Stimulated activated CD8-positive, alpha-beta memory T cell treated with anti-CD3 and anti-CD28 coated beads, Interleukin-4, amount 100 ng/mL, for 1 hour (primary cell): ENCODE measurements around the gene S100A5.
"Not testable (repeated sequence)": the region's sequence is repeated elsewhere in the genome, so short reads cannot be mapped to it uniquely, and the experiment has no call there.

Experiments used
- DNase-seq, 2 donors: peaks; one replicate each; pipeline ENCODE4 v3.0.0-alpha.2; 2020; ENCODE audit warnings: low read depth in 2 of 2, low spot score in 1 of 2

Gene S100A5

DNA sequence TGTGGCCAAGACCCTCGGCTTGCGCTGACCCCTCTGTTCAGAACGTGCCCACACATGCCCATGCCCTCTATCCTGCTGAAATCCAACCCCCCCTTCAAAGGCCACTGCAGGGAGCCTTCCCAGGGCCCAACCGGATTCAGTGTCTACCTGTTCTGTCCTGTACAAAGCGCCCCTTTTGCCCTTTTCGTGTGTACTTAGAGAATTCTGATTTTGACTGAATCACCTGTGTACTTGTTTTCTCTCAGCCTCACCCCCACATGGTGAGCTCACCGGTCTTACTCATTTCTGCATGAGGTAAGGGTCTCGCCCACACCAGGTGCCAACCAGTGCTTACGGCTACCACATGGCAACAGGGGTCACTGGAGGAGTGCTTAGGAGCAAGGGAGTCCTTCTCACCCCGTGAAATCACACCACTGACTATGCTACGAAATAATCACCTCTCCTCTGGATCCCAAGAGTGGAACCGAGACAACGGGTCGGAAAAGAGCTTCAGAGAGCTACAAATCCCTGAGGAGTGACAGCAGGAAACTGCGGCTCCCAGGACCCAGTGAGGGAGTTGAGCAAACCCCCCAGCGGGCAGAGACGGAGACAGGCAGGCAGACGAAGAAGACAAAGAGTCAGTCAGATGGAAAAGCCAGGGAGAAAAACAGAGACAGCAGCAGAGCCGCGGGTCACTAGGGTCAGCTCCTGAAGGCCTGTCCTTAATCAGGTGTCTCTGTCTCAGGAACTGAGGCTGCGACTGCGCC, 27.1 kb upstream of the S100A5 start:
- DNase-seq = no peak

GRCh38 chr1:153566414-153567371, 26.0 kb upstream of the S100A5 start:
- peak; percentile 47 to 78 for DNase-seq

GRCh38 chr1:153565529-153566374, 25.0 kb upstream of the S100A5 start, which contains the start of gene S100A2:
TSS of gene S100A2 (minus strand) at chr1:153565844. CDS start at chr1:153563877, 1,967 bp downstream.
- DNase-seq = no peak

DNA sequence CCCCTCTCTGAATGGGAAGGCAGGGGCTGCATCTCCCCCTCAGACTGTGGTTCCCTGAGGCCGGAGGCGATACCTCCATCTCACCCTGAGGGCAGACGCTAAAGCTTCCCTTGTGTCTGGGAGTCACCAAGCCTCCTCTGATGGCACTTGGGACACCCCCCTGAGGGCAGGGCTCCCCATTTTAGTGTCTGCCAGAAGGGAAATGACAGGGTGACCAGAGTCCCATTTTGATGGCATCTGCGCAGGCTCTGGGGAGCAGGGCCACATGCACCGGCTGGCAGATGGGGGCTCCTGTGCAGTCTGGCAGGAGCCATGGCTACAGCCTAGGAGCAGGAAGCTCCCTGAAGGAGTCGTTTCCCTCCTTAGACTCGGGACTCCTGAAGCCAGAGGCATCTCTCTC, 23.3 kb upstream of the S100A5 start:
- DNase-seq = no peak

DNA sequence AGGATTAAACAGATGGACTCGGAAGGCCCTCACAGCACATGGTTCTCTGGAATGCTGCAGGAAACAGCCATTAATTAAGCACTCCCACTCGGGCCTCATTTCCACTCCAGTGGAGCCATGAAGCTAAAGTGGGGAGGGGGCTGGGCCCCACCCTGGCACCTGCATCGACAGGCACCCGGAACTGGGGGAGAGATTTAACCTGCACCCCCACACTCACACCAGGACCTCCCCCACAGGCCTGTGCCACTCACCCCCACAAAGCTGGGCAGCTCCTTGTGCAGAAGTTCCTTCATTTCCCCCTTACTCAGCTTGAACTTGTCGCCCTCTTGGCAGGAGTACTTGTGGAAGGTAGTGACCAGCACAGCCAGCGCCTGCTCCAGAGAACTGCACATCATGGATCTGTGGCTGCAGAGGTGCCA, 22.8 kb upstream of the S100A5 start:
- no peak for DNase-seq

DNA sequence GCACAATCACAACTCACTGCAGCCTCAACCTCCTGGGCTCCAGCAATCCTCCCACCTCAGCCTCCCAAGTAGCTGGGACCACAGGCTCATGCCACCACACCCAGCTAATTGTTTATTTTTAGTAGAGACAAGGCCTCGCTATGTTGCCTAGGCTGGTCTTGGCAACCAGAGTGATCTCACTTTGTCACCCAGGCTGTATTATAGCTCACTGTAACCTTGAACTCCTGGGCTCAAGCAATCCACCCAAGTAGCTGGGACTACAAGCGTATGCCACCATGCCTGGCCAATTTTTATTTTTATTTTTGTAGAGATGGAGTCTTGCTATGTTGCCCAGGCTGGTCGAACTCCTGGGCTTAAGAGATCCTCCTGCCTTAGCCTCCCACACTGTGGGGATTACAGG, 21.3 kb upstream of the S100A5 start:
- DNase-seq = not testable (repeated sequence)

DNA sequence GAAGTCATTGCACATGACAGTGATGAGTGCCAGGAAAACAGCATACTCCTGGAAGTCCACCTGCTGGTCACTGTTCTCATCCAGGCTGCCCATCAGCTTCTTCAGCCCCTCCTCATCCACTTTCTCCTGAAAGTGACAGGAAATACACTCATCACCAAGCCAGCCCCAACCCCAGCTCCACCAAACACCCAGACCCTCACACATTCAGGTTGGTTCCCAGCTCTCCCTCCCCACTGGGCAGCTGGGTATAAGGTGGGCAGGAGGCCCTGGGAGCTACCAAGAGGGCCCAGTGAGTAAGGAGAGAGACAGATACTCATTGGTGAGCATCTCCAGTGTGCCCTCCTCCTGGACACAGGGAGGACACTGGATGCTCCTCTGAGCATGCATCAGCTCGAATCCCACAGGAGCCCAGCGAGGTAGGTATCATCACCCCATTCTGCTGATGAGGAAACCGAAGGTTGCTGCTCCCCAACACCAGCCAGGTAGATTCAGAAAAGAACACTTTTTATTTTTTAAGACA, 20.8 kb upstream of the S100A5 start:
- no peak for DNase-seq

- DNase-seq = no peak
Observed at GRCh38 chr1:153560771-153561465, 20.2 kb upstream of the S100A5 start.

- no peak for DNase-seq
Observed at GRCh38 chr1:153560241-153560640, 19.5 kb upstream of the S100A5 start.

DNA sequence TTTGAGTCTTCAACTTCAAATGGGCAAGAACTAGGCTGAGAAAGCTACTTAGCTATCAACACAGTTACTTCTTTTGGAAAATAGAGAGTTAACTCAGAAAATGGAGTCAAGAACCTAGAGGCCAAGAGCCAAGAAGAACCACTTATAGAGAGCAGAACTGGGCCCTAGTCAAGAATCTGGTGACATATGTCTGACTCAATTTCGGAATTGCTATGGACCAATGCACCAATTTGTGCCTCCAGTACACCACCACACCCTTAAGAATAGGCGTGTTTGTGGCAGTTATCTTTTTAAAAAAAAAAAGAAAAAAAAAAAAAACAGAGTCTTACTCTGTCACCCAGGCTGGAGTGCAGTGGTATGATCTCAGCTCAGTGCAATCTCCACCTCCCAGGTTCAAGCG, 17.1 kb upstream of the S100A5 start:
- DNase-seq = no peak

DNA sequence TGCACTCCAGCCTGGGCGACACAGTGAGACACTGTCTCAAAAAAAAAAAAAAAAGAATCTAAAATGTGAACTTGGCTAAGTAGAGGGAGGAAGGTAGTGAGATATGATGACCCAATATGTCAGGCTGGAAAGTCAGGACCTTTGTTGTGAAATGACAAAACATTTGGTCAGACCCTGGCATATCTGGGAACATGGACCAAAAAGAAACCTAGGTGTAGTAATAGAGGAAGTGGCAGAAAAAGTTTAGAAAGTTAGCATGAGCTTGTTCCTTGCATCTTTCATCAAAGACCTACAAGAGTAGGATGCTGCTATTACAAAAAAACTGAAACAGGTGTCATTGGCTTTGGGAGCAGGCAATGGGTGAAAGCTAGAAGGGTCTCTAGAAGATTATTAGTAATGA, 15.6 kb upstream of the S100A5 start:
- no peak for DNase-seq

DNA sequence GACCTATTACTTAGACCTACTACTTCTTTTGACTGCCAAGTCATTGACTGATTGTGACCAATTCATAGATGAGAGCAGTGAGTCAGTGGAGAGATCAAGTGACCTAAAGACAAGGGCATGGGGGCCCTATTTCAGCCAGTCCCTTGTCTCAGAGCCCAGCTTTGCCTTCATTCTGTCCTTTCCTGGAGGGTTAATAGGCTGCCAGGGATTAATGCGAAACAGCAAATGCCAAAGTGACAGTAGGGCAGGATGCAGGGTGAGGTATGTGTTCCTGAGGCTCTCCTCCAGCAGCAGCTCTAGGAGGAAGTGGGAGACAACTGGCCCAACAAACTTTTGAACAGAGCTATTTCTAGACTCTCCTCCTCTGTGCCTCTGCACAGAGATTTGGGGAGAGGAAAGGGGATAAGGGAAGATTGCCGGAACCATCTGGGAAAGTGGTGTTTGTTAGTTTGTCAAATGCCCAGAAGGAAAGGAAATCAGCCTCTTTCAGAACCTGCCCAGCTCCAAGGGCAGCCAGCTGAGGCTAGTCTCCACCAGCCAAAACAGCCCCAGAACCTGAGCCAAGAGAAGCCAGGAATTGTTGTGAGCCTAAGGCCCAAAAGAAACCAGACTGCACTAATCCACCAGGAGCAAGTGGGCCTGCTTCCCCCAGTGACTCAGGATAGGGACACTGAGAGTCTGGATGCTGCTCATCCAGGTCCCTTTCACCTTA, 13.3 kb upstream of the S100A5 start:
- no peak for DNase-seq

GRCh38 chr1:153553096-153553495, 12.4 kb upstream of the S100A5 start:
- no peak for DNase-seq

- DNase-seq = no peak
Observed at GRCh38 chr1:153552335-153552734, 11.6 kb upstream of the S100A5 start.

- no peak for DNase-seq
Observed at GRCh38 chr1:153550827-153551500, 10.2 kb upstream of the S100A5 start.

DNA sequence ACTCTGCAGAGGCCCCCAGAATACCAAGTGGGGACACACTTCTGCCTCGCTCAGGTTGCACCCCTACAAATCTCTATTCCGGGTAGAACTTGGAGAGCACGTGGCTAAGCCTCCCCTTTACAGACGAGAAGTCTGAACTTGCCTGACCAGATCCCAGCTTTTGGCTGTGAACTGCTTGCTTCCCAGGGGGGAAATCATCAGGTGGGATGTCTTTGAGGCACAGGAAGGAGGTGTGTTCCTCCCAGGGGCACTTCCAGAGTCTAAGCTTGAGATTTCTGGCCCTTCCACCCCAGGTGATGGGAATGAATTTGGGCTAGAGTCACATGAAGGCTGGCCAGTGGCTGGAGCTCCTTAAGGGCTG, 9.6 kb upstream of the S100A5 start:
- DNase-seq = no peak

- DNase-seq = no peak
Observed at GRCh38 chr1:153549741-153550397, 9.1 kb upstream of the S100A5 start.
